ENCODE measurements around the gene PFDN5. TPM values are rescaled to one million over a fixed set of nuclear protein-coding genes. Genes with fewer than 3 reads are reported as not detected.

The PFDN5 gene
- total and polyA plus RNA-seq, 12 donors: 307 to 1,216 (median 356) TPM

- Histone ChIP-seq H3K27ac (peak overlapping the region in 4 of 10 donors; percentile 88 to 96 (median 96)), H3K9me3 (no peaks in the 10 kb centered on the region), H3K27me3 (no peaks in the 10 kb centered on the region), H3K4me3 (peak overlapping the region in 6 of 10 donors; percentile 70 to 99 (median 89)), H3K36me3 (peaks cover 0 to 31% (median 14%) of the 10 kb centered on the region in 9 donors), H3K4me1 (peaks cover 16 to 32% (median 25%) of the 10 kb centered on the region in 9 donors)
- no peak for ATAC-seq
- 92 to 94% methylated on average over 13 of the region's 13 CpGs for WGBS, 2 donors
- intact Hi-C loops (cut with DNase I): loop anchor here in 8 of 10 donors (2.0 to 5.0 kb wide), 4 partner anchors 32 to 41 kb away; no protein-coding TSS in a partner anchor
- no peak for DNase-seq
- no peak for TF ChIP-seq CTCF (IDR thresholded peaks at IDR 0.05)
Observed at GRCh38 chr12:53253298-53253697, 42.0 kb upstream of the PFDN5 start.

- no peak for TF ChIP-seq CTCF (IDR thresholded peaks at IDR 0.05)
- intact Hi-C loops (cut with DNase I): loop anchor here in 6 of 10 donors (5.0 kb wide), 2 partner anchors 32 to 43 kb away; no protein-coding TSS in a partner anchor
- 84 to 91% methylated on average over 1 of the region's 1 CpG for WGBS, 2 donors
- Histone ChIP-seq H3K9me3 (no peaks in the 10 kb centered on the region), H3K4me1 (peaks cover 16 to 39% (median 25%) of the 10 kb centered on the region in 9 donors), H3K27ac (no peak overlapping the region), H3K27me3 (no peaks in the 10 kb centered on the region), H3K4me3 (no peak overlapping the region), H3K36me3 (peaks cover 0 to 31% (median 14%) of the 10 kb centered on the region in 9 donors)
- ATAC-seq (no peak), DNase-seq (no peak)
Observed at GRCh38 chr12:53254816-53255545, 40.4 kb upstream of the PFDN5 start.

GRCh38 chr12:53255996-53256395 is 39.3 kb upstream of the PFDN5 start:
- 88% methylated on average over 3 of the region's 3 CpGs for WGBS, 2 donors
- no peak for ATAC-seq
- no peak for TF ChIP-seq CTCF (IDR thresholded peaks at IDR 0.05)

GRCh38 chr12:53258541-53259539 is 36.5 kb upstream of the PFDN5 start:
- Histone ChIP-seq H3K27me3 (no peaks in the 10 kb centered on the region), H3K4me1 (peaks cover 0 to 11% (median 0%) of the 10 kb centered on the region in 9 donors), H3K4me3 (no peak overlapping the region), H3K9me3 (no peaks in the 10 kb centered on the region), H3K27ac (peak overlapping the region in 4 of 10 donors; percentile 21 to 52 (median 50)), H3K36me3 (peaks cover 0 to 23% (median 6%) of the 10 kb centered on the region in 9 donors)
- intact Hi-C loops (cut with DNase I): no loop called here
- WGBS, 2 donors: 53 to 59% methylated on average over 7 of the region's 7 CpGs
- ATAC-seq: peak in 3 of 8 donors; percentile 29 to 67 (median 49)
- TF ChIP-seq CTCF (IDR thresholded peaks at IDR 0.05): no peak
- DNase-seq: no peak

More at GRCh38 chr12:53255996-53256395, 39.3 kb upstream of the PFDN5 start:
- Histone ChIP-seq H3K9me3 (no peaks in the 10 kb centered on the region), H3K27ac (no peak overlapping the region), H3K36me3 (peaks cover 0 to 31% (median 14%) of the 10 kb centered on the region in 9 donors), H3K4me1 (peaks cover 14 to 33% (median 19%) of the 10 kb centered on the region in 9 donors), H3K4me3 (no peak overlapping the region), H3K27me3 (no peaks in the 10 kb centered on the region)
- no peak for DNase-seq
- intact Hi-C loops (cut with DNase I): no loop called here

Data from heart right ventricle (tissue), 16 donors.